ENCODE measurements around the gene AJAP1.

The AJAP1 gene

GRCh38 chr1:4622821-4623220 is 31.6 kb upstream of the AJAP1 start:
- DNase-seq (ENCODE audit: low spot score) = no peak
- in situ Hi-C loops (cut with MboI; ENCODE audit: low pct_unique_long_range_greater_than_20kb, low sequenced_read_pairs, unreplicated experiment) = no loop called here
- no peak for TF ChIP-seq CTCF (IDR thresholded peaks at IDR 0.05; ENCODE audit: extremely low read depth, insufficient read depth, missing control alignments)

GRCh38 chr1:4624141-4624715 is 30.2 kb upstream of the AJAP1 start:
- in situ Hi-C loops (cut with MboI; ENCODE audit: low pct_unique_long_range_greater_than_20kb, low sequenced_read_pairs, unreplicated experiment) = no loop called here
- no peak for DNase-seq (ENCODE audit: low spot score)
- no peak for TF ChIP-seq CTCF (IDR thresholded peaks at IDR 0.05; ENCODE audit: extremely low read depth, insufficient read depth, missing control alignments)

- no peak for TF ChIP-seq CTCF (IDR thresholded peaks at IDR 0.05; ENCODE audit: extremely low read depth, insufficient read depth, missing control alignments)
- in situ Hi-C loops (cut with MboI; ENCODE audit: low pct_unique_long_range_greater_than_20kb, low sequenced_read_pairs, unreplicated experiment) = no loop called here
- DNase-seq (ENCODE audit: low spot score) = no peak
These were observed 29.6 kb upstream of the AJAP1 start for GRCh38 chr1:4624801-4625200.

- no peak for DNase-seq (ENCODE audit: low spot score)
- in situ Hi-C loops (cut with MboI; ENCODE audit: low pct_unique_long_range_greater_than_20kb, low sequenced_read_pairs, unreplicated experiment) = no loop called here
- no peak for TF ChIP-seq CTCF (IDR thresholded peaks at IDR 0.05; ENCODE audit: extremely low read depth, insufficient read depth, missing control alignments)
These were observed 28.3 kb upstream of the AJAP1 start for GRCh38 chr1:4626061-4626460.

- DNase-seq (ENCODE audit: low spot score) = no peak
- in situ Hi-C loops (cut with MboI; ENCODE audit: low pct_unique_long_range_greater_than_20kb, low sequenced_read_pairs, unreplicated experiment) = no loop called here
- no peak for TF ChIP-seq CTCF (IDR thresholded peaks at IDR 0.05; ENCODE audit: extremely low read depth, insufficient read depth, missing control alignments)
These were observed 27.7 kb upstream of the AJAP1 start for GRCh38 chr1:4626560-4627319.

- TF ChIP-seq CTCF (IDR thresholded peaks at IDR 0.05; ENCODE audit: extremely low read depth, insufficient read depth, missing control alignments) = no peak
- in situ Hi-C loops (cut with MboI; ENCODE audit: low pct_unique_long_range_greater_than_20kb, low sequenced_read_pairs, unreplicated experiment) = no loop called here
- no peak for DNase-seq (ENCODE audit: low spot score)
These were observed 27.1 kb upstream of the AJAP1 start for GRCh38 chr1:4627353-4627752.
